Activated CD4-positive, alpha-beta T cell treated with anti-CD3 and anti-CD28 coated beads for 24 hours (primary cell): ENCODE measurements around the gene HDAC8.
"Not testable (repeated sequence)": the region's sequence is repeated elsewhere in the genome, so short reads cannot be mapped to it uniquely, and the experiment has no call there.

Source experiments
- DNase-seq, 2 donors: peaks; one replicate each; pipeline ENCODE4 v3.0.0-alpha.2; 2020; ENCODE audit warnings: low read depth in 2 of 2

Gene HDAC8

GRCh38 chrX:72536542-72536941, 36.1 kb downstream of the HDAC8 start:
- no peak for DNase-seq

GRCh38 chrX:72532366-72532765, 40.3 kb downstream of the HDAC8 start:
- DNase-seq, result no peak

- DNase-seq, result no peak
These were observed 45.8 kb downstream of the HDAC8 start for GRCh38 chrX:72526534-72527508.

GRCh38 chrX:72498782-72499181, 73.9 kb downstream of the HDAC8 start:
- no peak for DNase-seq

GRCh38 chrX:72495046-72495445, 77.6 kb downstream of the HDAC8 start:
- DNase-seq, result no peak

- no peak for DNase-seq
These were observed 80.1 kb downstream of the HDAC8 start for GRCh38 chrX:72492499-72492898.

GRCh38 chrX:72490221-72490620, 82.4 kb downstream of the HDAC8 start:
- DNase-seq, result not testable (repeated sequence)

- DNase-seq, result no peak
These were observed 85.0 kb downstream of the HDAC8 start for GRCh38 chrX:72487661-72488060.

- DNase-seq, result no peak
These were observed 93.0 kb downstream of the HDAC8 start for GRCh38 chrX:72479324-72480274.

GRCh38 chrX:72478853-72479252, 93.8 kb downstream of the HDAC8 start:
- DNase-seq, result no peak

- DNase-seq, result no peak
These were observed 94.3 kb downstream of the HDAC8 start for GRCh38 chrX:72478351-72478750.

GRCh38 chrX:72477781-72478181, 94.9 kb downstream of the HDAC8 start:
- no peak for DNase-seq

- no peak for DNase-seq
These were observed 95.3 kb downstream of the HDAC8 start for GRCh38 chrX:72477376-72477775.

- DNase-seq, result no peak
These were observed 96.5 kb downstream of the HDAC8 start for GRCh38 chrX:72475952-72476668.

- no peak for DNase-seq
These were observed 97.3 kb downstream of the HDAC8 start for GRCh38 chrX:72475338-72475737.

- DNase-seq, result no peak
These were observed 102.0 kb downstream of the HDAC8 start for GRCh38 chrX:72470532-72471223.

- no peak for DNase-seq
These were observed 102.5 kb downstream of the HDAC8 start for GRCh38 chrX:72470117-72470516.

- DNase-seq, result no peak
These were observed 104.0 kb downstream of the HDAC8 start for GRCh38 chrX:72468607-72469006.

- no peak for DNase-seq
These were observed 105.5 kb downstream of the HDAC8 start for GRCh38 chrX:72467135-72467534.

- no peak for DNase-seq
These were observed 106.2 kb downstream of the HDAC8 start for GRCh38 chrX:72466493-72466892.

- no peak for DNase-seq
These were observed 106.8 kb downstream of the HDAC8 start for GRCh38 chrX:72465889-72466288.
